OCI-LY7 (cell line): ENCODE data around the gene ST6GAL1.

Experiments
- CTCF ChIP-seq: fragments of 200-600 bp; sonication (generic); conservative IDR thresholded peaks from 2 replicates; pipeline ENCODE4 v1.5.1; 2014; ENCODE audit warnings: mild to moderate bottlenecking, antibody characterized with exemption, low read length, moderate library complexity, mixed read lengths
- EZH2phosphoT487 ChIP-seq: fragments of 200-600 bp; sonication (generic); IDR thresholded peaks from 2 replicates; pipeline ENCODE4 v1.6.1; 2018; ENCODE audit warnings: low read depth, borderline replicate concordance, mild to moderate bottlenecking, mixed run types, antibody characterized with exemption, low read length, moderate library complexity, mixed read lengths

GRCh38 chr3:186967686-186968085, 37.4 kb downstream of the ST6GAL1 start:
- TF ChIP-seq CTCF (no peak), EZH2phosphoT487 (no peak)
